GM21390 (cell line): ENCODE data around the gene ALDH1A1.

Experiments
- ATAC-seq: cut with Tn5 transposase; IDR thresholded peaks from one replicate; pipeline ENCODE4 v1.9.1; 2021; ENCODE audit not compliant: unreplicated experiment

The ALDH1A1 gene

GRCh38 chr9:72952914-72953313 lies at the start of gene ALDH1A1:
Gene ALDH1A1, minus strand, starts transcription at chr9:72953053. Its CDS starts 53 bp downstream, at chr9:72953000.
- no peak for ATAC-seq

- ATAC-seq, result no peak
Measured at GRCh38 chr9:73001860-73002259, 49.0 kb upstream of the ALDH1A1 start.

- ATAC-seq, result no peak
Measured at GRCh38 chr9:72998363-72998762, 45.5 kb upstream of the ALDH1A1 start.

DNA sequence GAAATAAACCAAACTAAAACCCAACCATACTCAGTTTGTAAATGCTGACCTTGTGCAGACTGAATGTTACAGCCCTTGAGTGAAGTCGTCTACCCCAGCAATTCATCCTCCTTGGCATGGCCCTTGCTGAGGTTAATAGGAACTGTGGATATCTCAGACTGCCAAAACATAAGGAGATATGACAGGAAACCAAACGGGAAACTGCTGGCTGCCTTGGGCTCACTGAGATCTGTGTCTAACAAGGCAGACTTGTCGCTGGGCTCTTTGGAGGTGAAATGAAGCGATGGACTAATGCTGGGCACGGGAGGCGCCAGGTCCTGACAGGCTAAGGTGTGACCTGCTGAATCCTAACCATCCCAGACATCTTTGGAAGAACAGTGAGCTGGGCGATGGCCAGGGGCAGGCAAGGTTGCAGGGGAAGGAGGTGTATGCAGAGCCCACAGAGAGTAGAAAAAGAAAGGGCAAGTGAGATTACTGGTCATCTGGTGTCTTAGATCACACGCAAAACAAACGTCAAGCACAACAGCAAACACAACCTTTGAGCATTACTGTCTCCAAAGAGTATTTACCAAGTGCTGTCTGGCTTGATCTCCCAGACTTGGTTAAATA lies 44.6 kb upstream of the ALDH1A1 start:
- no peak for ATAC-seq

DNA sequence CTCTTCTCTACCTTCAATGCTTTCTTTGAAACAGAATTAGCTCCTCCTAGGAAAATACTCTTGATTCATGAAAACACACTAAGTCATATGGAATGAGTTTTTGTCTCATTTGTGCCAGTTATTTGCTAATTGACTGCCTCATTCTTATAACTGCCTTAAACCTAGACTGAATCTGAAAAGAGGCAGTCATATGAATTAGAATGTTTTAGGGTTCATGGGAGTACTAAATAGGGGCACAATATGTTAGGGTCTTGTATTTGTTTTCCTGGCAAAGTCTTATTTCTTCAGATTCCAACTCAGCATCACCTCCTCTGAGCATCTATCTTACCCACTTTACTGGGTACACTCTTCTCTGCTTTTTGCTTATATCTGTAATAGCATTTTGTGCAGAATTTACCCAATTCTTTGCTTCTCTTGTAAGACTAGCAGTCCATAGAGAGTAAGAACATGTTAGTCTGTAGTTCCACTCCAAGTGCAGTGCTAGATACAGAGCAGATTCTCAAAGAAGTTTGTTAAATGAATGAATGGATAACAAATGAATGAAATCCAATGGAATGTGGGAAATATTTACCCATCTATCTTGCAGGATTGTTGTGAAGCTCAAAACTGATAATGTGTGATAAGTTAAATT lies 43.9 kb upstream of the ALDH1A1 start:
- no peak for ATAC-seq

GRCh38 chr9:72996114-72996513 lies 43.3 kb upstream of the ALDH1A1 start:
- no peak for ATAC-seq

GRCh38 chr9:72995131-72996024 lies 42.5 kb upstream of the ALDH1A1 start:
- ATAC-seq, result no peak

- no peak for ATAC-seq
Measured at GRCh38 chr9:72991772-72992171, 38.9 kb upstream of the ALDH1A1 start.

GRCh38 chr9:72990397-72991182 lies 37.7 kb upstream of the ALDH1A1 start:
- ATAC-seq, result no peak

DNA sequence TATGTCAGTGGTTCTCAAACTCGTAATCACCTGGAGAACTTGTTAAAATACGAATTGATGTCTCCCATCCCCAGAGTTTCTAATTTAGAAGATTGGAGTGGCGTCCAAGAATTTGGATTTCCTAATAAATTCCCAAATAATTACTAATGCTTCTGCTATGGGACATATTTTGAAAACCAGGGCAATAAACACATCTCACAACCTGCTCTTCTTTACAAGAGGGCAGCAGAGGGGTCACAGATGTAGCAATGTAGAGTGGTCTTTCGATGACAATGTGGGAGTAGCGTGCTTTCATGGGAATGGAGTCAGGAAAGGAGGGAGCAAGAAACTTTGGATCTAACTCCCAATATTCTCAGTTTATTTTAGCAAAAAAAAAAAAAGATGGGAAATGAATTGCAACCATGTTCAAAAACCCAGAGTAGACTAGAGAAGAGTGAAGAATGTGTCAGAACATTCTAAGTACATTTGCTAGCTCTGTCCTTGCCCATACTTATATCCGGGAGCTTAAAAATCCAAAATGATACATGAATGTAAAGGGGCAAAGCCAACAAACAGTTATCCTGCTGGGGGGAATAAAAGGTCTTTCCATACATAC lies 33.8 kb upstream of the ALDH1A1 start:
- no peak for ATAC-seq

DNA sequence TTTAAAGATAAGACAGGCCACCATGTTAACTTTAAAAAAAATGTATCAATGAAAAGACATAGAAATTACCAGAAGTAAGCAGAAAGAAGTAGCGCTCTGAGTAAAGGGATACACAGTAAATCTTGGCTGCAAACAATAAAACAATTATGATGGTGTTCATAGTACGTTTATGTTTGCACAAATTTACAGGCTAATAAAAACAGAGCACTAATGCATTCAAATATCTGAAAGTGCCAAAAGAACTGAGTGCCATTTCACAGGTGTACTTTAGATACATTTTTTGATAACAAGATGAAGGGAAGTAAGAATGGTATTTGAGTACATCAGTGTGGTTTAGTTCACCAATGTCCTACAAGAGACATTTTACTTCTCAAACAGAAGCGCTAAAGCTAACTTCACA lies 32.9 kb upstream of the ALDH1A1 start:
- no peak for ATAC-seq

DNA sequence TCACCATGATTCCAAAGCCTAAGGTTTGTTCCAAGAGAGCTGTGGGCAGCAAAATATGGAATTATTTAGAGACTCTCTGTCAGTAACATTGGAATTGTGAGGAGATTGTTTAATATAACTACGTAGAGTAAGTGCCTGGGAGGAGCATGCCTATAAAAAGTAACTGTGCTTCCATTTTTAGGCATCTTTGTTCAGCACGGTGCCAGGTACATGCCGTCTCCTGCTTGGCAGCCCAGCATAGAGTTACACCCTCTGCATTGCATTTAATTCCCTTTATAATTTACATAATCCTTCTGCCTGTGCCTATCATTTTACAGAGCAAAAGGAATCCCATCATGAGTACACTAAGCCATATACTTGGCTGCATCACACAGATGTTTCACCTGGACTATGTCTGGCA lies 32.1 kb upstream of the ALDH1A1 start:
- no peak for ATAC-seq

DNA sequence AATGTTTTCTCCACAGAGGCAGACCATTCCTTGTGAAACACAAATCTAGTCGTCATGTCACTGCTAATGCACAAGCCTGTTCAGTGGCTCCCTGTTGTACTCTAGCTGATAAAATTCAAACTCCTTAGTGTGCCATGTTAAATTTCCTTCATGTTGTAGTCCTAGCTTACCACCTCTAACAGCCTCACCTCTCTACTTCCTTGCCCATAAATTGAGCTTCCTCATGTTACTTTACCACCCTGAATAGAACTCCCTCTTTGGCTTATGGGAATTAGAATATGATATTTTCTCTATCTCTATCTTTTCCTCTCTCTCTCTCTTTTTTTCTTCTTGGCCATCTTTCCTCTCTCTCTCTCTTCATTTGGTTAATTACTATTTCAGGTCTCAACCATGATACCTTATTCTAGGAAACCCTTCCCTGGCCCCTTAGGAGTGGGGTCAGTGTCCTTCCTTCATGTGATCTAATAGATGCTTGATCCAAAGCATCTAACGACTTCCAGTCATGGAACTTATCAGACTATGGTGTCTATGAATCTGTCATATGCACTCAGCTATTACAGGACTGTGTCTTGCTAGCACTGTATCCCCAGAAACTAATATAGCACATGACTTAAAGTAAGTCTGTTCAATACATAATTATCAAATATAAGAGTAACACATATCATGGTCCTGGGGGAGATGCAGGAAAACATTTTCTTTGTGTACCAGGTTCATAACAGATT lies 31.5 kb upstream of the ALDH1A1 start:
- no peak for ATAC-seq

- no peak for ATAC-seq
Measured at GRCh38 chr9:72983512-72984225, 30.8 kb upstream of the ALDH1A1 start.

GRCh38 chr9:72983056-72983455 lies 30.2 kb upstream of the ALDH1A1 start:
- no peak for ATAC-seq

DNA sequence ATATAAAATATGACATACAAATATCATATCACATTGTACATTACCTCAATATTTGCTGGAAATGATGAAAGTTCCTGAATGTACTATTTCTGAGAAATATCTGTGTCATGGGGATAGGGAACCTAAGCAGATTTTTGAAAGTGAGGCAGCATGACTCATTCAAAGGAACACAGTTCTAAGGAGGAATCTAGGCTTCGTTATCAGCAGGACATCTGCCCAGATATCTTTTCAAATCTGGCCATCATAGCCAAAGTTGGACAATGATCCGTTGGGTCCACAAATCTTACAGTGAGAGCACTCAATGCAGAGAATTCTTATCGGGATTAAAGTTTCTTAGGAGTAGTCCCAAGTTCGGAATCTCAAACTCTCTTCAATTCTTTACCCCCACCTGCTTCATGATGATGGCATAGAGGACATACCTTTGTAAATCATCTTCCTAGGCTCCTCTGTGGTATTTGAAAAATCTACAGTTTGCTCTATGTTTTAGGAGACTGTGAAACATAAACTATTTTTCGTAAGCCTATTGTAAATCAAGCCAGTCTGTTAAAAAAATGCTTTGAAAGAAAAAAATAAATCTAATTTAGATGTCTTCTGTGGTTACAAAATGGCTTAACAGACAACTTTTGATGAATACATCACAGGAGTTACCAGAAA lies 29.4 kb upstream of the ALDH1A1 start:
- ATAC-seq, result no peak

- ATAC-seq, result no peak
Measured at GRCh38 chr9:72981433-72981832, 28.6 kb upstream of the ALDH1A1 start.

DNA sequence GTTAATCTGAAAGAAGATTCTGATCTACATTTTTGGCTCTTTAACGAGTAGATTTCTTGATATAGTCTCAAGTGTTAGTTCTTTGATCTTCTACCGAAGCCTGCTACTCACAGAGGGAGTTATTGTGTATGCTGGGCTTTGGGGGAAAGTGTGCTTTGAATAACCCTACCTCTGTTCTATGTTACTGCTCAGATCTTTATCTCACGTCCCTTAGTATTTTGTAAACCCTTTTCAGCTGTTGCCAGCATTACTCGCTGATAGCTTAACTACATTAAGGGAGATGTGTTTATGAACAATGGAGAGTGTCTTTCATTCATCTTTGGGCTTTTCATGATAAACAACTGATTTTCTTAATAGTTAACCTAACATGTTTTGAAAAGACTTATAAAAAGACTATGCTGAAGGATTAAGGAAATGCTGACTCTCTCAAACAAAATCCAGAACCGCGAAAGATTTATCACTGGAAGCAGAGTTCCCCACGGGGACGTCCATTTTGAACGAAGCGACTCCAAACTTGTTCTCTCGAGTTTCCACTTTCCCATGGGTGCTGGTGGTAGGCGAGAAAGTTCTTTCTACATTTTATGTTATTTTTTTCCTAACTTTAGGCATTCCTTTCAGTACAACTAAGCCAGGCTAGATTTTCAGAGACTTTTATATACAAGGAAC lies 27.9 kb upstream of the ALDH1A1 start:
- ATAC-seq, result no peak
